Neural progenitor cell (in vitro differentiated cells): ENCODE data around the gene IGSF8.

ENCODE experiments used
- CTCF ChIP-seq: fragments of 200-600 bp; sonication (generic); IDR thresholded peaks from 2 replicates; pipeline ENCODE4 v1.5.1; 2017; ENCODE audit warnings: antibody characterized with exemption, mild to moderate bottlenecking
- EZH2 ChIP-seq: fragments of 200-600 bp; sonication (generic); IDR thresholded peaks from 2 replicates; pipeline ENCODE4 v1.6.1; 2017; ENCODE audit warnings: antibody characterized with exemption, mild to moderate bottlenecking, moderate library complexity
- EZH2phosphoT487 ChIP-seq: fragments of 200-600 bp; sonication (generic); IDR thresholded peaks from 2 replicates; pipeline ENCODE4 v1.6.1; 2017; ENCODE audit warnings: antibody characterized with exemption

GRCh38 chr1:160068225-160068624 lies 30.2 kb downstream of the IGSF8 start:
- TF ChIP-seq CTCF = no peak
- no peak for TF ChIP-seq EZH2
- TF ChIP-seq EZH2phosphoT487 = no peak
